Adrenal gland (tissue), 5 donors: ENCODE data around the gene ZNF672.

ENCODE experiments used
- POLR2A ChIP-seq, 2 donors: fragments of 450-650 bp; IDR thresholded peaks; one replicate each; pipeline ENCODE4 v1.6.1; 2017; ENCODE audit warnings: antibody characterized with exemption in 2 of 2, mild to moderate bottlenecking in 2 of 2, moderate library complexity in 1 of 2
- TF ChIP-seq, protein P1 (sequence below), 6 experiments: fragments of 450-650 bp in 4 of 6; fragments of 200-600 bp in 2 of 6; sonication (generic) in 1 of 6; IDR thresholded peaks; 1 replicate in 5 of 6; 2 replicates in 1 of 6; pipeline versions ENCODE4 v1.5.1 to v1.8.0; 2016 to 2021; ENCODE audit warnings: antibody characterized with exemption in 6 of 6, mild to moderate bottlenecking in 2 of 6, moderate library complexity in 1 of 6
- donor health status: DM: no; HTN: no; CAD: no.

DNA sequence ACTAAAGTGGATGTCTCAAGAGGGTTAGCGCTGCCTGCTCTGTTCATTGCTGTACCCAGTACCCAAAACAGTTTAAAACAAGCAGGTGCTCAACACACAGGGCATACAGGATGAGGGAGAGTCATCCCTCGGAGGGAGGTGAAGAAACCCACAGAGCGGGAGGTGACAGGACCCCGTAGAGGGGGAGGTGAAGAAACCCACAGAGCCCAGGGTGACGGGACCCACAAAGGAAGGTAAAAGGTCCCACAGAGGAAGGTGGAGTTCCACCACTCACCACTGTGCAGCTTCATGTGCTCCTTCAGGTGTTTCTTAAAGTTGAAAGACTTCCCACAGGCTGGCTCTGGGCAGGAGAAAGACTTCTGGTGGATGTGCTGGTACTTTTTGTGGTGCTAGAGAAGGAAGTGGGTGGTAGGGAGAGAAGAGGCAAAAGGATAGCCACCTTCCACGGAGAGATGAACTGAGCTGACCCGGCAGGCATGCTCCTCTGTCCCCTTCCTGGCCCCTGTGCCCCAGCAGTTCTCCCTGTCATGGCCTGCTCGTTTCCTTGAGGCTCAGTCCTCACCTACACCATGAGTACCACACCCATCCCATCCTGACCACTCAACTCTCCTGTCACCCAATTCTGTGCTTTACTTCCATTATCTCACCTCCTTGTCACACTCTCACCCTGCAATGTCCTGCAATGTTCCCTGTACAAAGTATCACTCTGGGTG lies 15.8 kb downstream of the ZNF672 start:
- TF ChIP-seq, protein P1, sequence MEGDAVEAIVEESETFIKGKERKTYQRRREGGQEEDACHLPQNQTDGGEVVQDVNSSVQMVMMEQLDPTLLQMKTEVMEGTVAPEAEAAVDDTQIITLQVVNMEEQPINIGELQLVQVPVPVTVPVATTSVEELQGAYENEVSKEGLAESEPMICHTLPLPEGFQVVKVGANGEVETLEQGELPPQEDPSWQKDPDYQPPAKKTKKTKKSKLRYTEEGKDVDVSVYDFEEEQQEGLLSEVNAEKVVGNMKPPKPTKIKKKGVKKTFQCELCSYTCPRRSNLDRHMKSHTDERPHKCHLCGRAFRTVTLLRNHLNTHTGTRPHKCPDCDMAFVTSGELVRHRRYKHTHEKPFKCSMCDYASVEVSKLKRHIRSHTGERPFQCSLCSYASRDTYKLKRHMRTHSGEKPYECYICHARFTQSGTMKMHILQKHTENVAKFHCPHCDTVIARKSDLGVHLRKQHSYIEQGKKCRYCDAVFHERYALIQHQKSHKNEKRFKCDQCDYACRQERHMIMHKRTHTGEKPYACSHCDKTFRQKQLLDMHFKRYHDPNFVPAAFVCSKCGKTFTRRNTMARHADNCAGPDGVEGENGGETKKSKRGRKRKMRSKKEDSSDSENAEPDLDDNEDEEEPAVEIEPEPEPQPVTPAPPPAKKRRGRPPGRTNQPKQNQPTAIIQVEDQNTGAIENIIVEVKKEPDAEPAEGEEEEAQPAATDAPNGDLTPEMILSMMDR (IDR thresholded peaks at IDR 0.05), result no peak
- no peak for TF ChIP-seq POLR2A (IDR thresholded peaks at IDR 0.05)
